Ureter (tissue), 1 donor: ENCODE data around the gene FDXACB1. TPM values are rescaled to one million over a fixed set of nuclear protein-coding genes. Genes with fewer than 3 reads are reported as not detected.
A peak's percentile ranks its signal among the peaks of the same experiment; 100 is the strongest.

ENCODE experiments used
- DNase-seq: peaks from one replicate; pipeline ENCODE4 v3.0.0-alpha.2; 2020; ENCODE audit warnings: low spot score
- total RNA-seq: library from RNA; stranded (reverse); gene quantifications from one replicate; pipeline ENCODE4 v1.2.4, GENCODE V29; 2023
- donor health status: DM: yes; HTN: yes; CAD: no.

Gene FDXACB1, protein sequence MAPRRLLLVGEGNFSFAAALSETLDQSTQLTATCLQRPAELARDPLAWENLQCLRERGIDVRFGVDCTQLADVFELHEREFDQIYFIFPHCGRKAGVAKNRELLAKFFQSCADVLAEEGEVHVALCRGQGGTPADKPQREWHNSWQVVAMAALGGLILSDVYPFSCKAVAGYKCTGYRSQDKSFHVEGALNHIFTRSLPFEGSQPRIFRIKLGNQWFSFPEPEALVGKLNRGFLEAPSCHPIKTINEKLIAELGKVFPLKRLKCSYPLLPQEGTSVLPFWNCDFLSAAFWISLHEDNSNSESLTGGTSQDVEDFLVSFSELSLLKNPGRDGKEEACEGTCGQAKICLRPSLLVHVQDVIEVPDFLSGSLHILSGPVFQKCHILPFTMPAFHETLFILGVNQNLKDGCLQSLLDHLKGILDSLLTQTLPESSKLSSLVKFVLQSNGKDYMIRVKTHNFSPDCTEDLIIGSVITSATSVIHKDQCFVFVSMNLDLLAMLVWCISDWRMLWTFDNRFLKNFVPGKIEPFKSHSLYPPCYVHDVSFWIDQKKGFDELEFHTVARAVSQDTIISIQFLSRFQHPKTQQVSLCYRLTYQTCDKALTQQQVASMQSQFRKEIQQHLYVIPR
- total RNA-seq = 3.8 TPM

DNA sequence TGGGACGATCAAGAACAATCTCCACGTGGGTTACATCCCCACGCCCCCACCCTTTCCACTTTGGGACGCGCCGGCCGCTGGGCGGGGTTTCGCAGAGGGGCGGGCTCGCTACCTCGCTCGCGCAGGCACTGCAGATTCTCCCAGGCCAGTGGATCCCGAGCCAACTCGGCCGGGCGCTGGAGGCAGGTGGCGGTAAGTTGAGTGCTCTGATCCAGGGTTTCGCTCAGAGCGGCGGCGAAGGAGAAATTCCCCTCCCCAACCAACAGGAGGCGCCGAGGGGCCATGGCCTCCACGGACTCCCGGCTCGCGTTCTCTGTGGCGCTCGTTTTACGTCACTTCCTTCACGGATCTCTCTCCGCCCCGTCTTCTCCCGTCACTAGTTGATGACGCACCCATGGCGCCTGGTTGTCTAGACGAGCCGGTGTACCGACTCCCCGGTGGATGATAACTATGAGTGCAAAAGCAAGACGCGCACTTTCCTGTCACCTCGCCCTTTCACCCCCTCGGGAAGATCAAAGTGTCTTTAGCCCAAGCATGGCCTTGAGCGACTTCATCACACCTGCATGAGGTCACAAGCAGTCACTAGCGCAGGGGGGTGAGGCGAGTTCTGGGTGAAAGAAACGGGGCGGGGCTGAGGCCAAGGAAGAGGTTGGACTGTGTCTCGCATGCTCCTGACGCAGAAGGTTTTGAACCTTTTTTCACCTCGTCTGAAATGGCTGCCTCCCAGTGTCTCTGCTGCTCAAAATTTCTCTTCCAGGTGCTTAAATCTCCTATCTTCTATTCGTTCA is at the start of gene FDXACB1, which contains the start of gene CFAP68:
TSS of gene FDXACB1 (minus strand) at position 317 of the 788 bp plus-strand sequence. CDS start at position 284, 33 bp downstream.
TSS of gene CFAP68 (plus strand) at position 693 of the 788 bp plus-strand sequence. CDS start at position 713, 20 bp downstream.
- peak; percentile 98 for DNase-seq

DNA sequence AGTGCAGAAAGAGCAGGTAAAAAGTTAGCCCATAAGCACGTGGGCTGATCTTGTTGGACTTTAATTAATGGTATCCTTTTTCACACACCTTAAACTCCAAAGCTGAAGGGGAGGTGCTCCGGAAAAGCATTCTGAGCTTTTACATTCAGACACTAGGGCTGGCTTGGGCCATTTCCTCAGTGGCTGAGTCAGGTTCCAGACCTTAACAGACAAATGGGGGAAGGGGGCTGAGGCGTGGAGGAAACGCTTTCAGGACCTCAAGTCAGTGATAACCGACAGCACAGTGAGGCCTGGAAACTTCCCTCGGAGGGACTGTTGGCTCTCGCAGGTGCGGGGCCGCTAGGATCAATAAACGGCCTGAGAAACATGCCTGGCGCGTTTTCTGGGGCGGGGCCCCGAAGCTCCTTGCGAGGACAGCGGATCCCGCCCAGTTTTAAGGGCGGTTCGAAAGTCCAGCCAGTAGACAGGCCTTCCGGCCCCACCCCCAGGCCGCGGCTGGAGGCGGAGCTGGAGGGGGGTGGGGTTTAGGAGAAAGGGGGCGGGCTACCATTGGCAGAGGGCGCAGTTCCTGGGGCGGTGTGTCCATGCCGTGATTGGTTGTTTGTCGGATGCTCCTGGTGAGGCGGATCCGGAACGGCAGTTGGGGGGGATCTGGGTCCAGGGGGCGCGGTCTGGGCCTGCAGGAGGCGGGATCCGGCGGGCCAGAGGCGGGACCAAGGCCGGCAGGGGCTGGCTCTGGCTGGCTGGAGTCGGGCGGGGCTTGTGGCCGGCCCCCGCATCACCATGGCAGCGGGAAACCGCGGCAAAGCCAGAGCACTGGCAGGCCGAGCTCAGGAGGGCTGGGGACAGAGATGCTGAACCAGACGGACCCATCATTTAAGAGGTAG is 47.8 kb upstream of the FDXACB1 start:
- peak; percentile 97 for DNase-seq

DNA sequence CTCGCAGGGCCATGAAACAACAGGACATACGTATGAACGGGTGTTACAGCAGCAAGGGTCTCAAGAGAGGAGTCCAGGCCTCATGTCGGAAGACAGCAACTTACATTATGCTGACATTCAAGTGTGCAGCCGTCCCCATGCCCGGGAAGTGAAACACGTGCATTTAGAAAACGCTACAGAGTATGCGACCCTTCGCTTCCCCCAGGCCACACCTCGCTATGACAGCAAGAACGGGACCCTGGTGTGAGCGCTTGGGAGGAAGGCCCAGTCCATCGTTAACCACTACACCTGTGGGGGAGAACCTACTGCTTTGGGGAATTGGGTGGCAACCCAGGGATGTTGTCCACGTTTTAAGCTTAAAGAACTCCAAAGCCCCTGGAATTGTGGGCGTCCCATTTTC is 47.0 kb upstream of the FDXACB1 start:
- DNase-seq = no peak

DNA sequence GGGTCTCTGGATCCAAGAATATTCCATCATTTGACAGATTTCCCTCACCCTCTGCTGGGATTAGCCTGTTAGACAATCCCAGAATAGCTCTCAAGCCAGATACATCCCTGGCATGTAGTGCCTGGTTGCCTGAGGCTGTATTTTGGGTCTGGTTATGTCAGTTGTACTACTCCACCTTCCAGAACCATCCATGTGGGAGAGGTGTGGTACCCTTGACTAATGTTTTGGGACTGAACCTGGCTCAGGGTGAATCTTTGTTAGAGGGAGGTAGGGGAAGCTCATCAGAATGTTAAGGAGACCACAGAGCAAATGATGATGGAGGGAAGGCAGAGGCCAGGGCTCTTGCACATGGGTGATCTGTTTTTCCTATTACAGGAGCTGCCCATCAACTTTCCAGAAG is 45.0 kb upstream of the FDXACB1 start:
- DNase-seq = no peak

DNA sequence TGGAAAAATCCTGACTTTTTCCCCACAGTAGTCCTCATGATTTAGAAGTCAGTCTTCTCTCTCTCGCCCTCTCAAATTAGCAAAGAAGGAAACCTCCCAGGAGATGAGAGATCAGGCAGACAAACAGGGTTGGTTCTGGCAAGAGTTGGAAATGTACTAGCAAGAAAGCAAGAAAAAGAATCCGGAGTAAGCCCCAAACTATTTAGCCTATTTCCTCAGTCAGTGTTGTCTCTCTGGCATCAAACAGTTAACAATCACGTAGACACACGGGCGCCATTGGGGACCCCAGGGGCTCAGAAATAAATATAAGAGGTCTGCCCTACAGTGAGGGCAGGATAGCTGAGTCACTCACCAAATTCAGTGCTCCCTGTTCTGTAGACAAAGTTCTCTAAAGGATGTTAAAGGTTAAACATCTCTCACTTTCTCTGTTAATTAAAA is 44.4 kb upstream of the FDXACB1 start:
- no peak for DNase-seq

DNA sequence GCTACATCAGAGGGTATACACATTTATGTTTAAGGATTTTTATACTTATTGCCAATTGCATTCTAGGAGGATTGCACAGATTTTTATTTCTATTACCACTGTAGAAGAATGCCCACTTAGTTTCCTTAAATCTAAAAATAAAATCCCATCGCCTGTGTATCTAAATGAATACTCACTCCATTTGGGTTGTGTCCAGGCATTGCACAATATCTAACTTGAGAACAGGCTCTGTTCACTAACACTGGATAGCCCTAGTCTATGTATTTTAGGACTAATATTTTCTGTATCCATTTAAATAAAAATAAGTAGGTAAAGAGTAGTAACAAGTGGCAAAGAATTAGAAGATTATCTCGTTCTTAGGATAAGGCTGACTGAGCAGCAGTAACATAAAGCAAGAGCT is 43.8 kb upstream of the FDXACB1 start:
- DNase-seq = peak; percentile 77

DNA sequence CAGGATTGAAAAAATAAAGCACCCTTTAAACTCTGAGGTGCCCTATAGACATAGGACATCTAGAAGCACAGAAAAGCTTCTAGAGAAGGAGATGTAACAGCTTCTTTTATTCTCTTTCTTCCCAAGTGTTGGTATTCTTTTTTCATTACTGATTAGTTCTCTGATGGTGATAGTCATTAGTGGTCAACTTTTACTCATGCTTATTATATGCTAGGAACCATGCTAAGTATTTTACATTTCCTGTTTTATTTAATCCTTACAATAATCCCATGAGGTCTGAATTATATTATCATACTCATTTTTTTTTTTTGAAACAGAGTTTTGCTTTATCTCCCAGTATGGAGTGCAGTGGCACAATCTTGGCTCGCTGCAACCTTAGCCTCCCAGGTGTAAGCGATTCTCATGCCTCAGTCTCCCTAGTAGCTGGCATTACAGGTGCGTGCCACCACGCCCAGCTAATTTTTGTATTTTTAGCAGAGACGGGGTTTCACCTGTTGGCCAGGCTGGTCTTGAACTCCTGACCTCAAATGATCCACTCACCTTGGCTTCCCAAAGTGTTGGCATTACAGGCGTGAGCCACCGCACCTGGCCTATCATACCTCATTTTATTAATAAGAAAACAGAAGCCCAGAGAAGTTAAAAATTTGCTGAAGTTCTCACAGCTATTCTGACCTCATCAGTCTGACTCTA is 42.7 kb upstream of the FDXACB1 start:
- DNase-seq = no peak

DNA sequence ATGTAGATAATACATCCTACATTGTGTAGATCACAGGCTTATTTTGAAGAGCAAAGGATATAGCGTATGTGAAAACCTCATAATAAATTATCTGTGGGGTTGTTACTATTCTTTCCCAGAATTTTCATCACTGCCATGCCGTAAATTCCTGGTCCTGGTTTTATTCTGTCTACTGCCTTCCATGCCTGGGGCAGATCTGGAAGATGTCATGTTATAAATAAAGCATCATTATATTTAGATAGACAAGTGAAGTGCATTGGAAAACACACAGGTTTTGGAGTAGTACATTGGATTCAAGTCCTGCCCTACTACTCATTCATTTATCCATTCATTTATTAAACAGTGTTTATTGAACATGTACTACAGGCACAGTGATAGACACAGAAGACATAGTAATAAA is 41.9 kb upstream of the FDXACB1 start:
- no peak for DNase-seq

DNA sequence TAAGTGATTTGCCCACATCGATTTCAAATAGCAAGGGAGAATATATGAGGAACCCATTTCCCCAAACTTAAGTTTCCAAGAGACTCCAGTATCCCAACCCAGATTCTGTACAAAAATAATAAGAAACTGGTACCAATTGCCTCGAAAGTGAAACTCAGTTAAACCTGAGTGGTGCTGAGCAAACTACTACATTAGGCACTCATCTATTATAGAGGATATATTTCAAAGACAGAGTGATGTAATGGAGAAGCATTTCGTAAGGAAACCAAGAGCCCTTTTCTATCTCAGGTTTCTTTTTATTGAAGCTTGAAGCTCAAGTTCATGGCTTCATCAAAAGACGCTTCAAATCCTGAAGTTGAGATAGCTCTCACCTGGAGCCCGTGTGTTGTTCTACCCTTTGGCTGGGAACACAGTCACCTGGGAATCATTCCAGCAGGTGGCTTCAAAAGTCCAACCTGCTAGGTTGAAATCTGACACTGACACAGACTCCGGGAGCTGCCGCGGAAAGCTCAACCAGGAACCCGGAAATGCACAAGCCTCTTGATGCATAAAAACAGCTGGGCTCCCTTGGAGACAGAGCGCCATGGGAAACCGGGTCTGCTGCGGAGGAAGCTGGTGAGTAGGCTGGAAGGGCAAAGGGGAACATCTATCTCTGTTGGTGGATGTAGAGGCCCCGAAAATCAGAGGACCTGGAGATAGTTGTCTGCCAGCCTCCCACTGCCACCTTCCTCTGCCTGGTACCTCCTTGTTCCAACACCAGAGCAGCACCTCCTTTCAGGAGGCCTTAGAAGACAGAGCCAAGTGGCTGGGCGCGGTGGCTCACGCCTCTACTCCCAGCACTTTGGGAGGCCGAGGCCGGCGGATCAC is 39.7 kb upstream of the FDXACB1 start, which contains the start of gene C11orf52:
TSS of gene C11orf52 (plus strand) at position 524 of the 867 bp plus-strand sequence. CDS start at position 584, 60 bp downstream.
- DNase-seq = peak; percentile 71

DNA sequence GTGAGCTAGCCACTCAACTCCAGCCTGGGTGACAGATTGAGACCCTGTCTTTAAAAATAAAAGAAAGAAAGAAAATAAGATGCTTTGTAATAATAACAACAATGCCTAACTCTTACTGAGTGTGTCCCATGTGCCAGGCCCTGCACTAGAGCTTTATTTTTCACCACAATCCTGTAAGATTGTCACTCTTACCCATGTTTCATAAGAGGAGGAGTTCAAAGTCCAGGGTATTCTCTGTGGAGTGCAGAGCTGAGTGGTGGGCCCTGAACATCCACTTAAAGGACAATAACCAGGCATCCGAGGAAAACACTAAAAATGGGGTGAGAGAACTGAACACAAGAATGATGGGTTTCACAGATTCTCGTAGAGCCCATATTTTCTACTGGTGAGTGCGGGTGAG is 38.8 kb upstream of the FDXACB1 start:
- no peak for DNase-seq

DNA sequence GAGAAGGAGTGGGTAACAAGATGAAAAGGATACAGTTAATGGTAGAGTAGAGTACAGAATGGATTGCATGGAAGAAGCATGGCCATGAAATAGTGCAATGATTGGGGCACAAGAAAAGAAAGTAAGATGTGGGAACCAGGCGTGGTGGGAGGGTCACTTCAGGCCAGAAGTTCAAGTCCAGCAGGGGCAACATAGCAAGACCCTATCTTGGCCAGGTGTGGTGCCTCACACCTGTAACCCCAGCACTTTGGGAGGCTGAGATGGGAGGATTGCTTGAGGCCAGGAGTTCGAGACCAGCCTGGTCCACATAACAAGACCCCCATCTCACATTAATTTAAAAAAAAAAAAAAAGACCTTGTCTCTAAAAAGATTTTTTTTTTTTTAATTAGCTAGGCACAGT is 38.3 kb upstream of the FDXACB1 start:
- no peak for DNase-seq

DNA sequence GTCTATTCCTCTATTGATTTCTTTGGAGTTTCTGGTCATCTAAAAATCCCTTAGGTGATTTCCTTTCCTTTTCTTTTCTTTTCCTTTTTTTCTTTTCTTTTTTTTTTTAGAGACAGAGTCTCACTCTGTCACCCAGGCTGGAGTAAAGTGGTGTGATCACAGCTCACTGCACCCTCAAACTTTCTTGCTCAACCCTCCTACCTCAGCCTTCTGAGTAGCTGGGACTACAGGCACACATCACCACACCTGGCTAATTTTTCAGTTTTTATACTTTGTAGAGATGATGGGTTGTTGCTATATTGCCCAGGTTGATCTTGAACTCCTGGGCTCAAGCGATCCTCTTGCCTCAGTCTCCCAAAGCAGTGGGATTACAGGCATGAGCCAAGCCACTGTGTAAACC is 37.8 kb upstream of the FDXACB1 start:
- no peak for DNase-seq

DNA sequence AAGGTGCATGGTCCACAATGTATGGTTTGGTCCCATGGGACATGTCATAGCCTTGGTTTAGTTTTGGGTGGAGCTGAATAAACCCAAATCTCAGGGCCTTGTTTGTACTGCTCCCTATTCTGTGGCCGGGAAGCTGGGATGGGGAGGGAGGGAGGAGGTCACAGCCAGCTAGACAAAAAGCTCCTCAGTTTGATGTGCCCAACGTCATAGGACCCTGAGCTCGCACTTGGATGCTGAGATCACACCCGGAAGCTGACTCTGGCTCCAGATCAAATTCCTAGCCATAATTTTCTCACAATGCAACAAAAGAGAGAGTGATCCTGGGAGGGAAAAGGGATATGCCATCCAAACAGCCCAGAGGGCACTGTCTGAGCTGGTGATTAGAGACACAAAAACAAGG is 35.0 kb upstream of the FDXACB1 start:
- DNase-seq = peak; percentile 69

DNA sequence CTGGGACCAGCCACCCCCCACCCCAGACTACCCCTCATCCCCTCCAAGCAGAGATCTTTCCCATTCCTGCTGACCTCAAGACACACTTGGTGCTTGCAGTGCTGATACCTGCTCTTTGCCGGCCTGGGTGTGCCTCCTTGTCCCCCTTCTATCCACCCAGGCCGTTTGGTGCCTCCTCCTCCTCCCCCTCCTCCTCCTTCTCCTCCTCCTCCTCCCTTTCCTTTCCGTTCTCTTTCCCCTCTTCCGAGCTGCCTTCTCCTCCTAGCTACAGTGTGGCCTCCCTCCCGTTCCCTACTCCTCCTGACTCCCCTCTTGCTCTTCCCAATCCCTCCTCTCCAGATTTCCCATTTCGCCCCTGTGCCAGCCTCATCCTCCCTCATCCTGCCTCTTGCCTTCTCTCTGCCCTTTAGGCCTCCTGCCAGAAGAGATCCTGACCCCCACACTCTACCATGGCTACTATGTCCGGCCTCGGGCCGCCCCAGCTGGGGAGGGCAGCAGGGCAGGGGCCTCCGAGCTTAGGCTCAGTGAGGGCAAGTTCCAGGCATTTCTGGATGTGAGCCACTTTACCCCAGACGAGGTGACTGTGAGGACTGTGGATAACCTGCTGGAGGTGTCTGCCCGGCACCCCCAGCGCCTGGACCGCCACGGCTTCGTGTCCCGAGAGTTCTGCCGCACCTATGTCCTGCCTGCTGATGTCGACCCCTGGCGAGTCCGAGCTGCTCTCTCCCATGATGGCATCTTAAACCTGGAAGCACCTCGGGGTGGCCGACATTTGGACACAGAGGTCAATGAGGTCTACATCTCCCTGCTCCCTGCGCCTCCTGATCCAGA is 34.3 kb upstream of the FDXACB1 start:
- no peak for DNase-seq

DNA sequence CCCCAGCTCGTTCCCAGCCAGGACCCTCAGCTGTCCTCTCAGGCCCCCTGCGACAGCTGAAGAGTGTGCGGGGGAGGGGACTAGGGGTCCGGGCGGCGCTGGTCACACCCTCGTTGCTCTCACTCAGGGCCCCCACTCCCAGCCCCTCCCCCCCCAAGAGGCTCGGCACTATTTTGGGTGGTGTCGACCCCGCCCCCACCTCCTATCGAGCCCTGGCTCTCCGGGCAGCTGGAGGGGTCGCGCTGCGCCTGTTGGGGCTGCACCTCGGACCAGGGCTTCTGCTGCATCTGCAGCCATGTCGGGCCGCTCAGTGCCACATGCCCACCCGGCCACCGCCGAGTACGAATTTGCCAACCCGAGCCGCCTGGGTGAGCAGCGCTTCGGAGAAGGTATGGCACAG is 33.6 kb upstream of the FDXACB1 start, which contains the start of gene HSPB2:
TSS of gene HSPB2 (plus strand) at position 200 of the 400 bp plus-strand sequence. CDS start at position 296, 96 bp downstream.
- no peak for DNase-seq

DNA sequence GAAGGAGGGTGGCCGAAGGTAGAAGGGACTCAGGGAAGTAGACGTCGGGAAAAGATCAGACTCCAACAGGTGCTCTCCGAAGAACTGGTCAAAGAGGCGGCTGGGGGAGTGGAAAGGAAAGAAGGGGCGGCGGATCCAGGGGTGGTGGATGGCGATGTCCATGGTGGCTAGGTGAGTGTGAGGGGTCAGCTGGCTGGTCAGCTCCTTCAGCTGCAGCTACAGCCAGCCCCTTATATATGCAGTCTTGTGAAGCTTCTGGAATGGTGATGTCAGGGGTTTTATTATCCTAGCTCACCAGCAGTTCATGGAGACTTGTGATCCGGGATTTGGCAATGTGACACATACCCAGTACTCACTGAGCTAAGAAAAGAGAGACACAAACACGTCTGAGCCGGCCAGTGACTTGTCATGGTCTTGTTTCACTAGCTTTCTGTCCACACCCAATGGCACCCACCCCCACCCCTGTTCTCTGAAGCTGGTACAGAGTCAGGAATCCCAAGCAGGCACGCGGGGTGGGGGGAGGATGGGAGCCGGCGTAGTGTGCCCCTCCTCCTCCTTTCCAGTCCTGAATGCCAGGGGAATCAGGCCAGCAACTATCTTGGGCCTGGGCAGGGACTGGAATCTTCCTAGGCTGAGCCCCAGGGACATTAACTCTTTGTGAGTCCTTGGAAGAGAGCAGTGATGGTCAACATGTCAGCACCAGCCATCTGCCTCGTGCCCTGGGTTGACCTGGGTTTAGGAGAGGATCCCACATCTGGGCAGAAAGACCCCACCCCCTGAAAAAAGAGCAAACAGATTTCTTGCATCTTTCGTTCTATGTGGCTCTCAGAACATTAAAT is 32.8 kb upstream of the FDXACB1 start, which contains the start of gene CRYAB:
TSS of gene CRYAB (minus strand) at position 208 of the 839 bp plus-strand sequence. CDS start at position 162, 46 bp downstream.
- DNase-seq = peak; percentile 90
